Measurements from ENCODE around the gene FGG. TPM values are rescaled to one million over a fixed set of nuclear protein-coding genes. Genes with fewer than 3 reads are reported as not detected.

The FGG gene
- total and polyA plus RNA-seq, 2 donors (not counting 1 experiment from before 2014, with no cell fraction given): not detected

DNA sequence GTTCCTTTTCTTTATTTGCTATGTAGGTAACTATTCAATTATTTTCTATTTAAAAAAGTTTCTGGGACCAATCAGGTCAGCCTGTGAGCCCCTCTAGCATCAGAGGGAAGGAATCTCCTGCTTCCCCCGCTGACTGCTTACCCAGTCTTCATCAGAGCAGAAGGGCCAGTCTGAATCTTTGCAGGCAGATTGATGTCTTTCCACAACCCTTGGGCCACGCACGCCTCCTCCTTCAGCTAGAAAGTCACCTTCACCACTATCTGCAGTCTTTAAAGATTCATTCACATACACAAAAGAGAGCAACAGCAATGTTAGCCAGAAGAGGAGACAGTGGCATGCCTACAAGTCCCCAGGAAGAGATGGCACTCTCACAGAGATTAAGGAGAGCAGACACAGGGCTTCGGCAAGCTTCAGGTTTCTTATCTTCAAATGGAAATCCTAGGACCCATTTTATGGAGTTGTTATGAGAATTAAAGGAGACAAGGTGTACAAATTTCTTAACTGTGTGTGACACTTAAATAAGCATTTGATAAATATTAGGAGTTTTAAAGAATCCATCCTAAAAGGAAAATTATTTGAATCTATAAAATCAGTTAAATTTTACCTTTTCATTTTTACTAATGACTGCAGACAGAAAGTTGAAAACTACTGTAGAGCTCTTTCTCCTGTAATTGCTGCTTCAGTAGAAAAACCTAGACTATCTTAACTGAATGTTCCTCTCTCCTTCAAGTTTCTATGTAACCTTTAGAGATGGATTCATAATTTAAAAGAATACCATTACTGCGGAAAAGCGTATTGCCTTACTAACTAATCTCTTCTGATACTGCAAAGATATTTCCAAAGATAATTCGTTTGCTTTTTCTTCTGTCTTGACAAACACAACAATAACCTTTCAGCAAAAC lies 22.9 kb downstream of the FGG start:
- ChIA-PET POLR2A (no interaction called here), CTCF (no interaction called here)
- H4K20me1 ChIP-seq (ENCODE audit: control insufficient read depth, insufficient read depth, low read length, poor library complexity, severe bottlenecking): no peaks in the 10 kb centered on the region
- H3K4me1 Mint-ChIP-seq: no peaks in the 10 kb centered on the region
- intact Hi-C loops (cut with micrococcal nuclease): no loop called here
- ATAC-seq (ENCODE audit: low read depth) (no peak), DNase-seq (no peak)
- no peaks in the 10 kb centered on the region for H3K4me1 ChIP-seq (ENCODE audit: control insufficient read depth in 2 of 2, insufficient read depth in 2 of 2, low read length in 2 of 2)
- 83% methylated on average over 1 of the region's 7 CpGs for WGBS (ENCODE audit: insufficient coverage)
- no peaks in the 10 kb centered on the region for H3K79me2 ChIP-seq (ENCODE audit: control insufficient read depth, insufficient read depth, low read length)
- H3K9me3 Mint-ChIP-seq (ENCODE audit: insufficient read depth): no peaks in the 10 kb centered on the region
- H3K9ac ChIP-seq (ENCODE audit: low read length): no peak overlapping the region
- no peaks in the 10 kb centered on the region for H3K9me3 ChIP-seq (ENCODE audit: control extremely low read depth in 1 of 3, control insufficient read depth in 2 of 3, insufficient read depth in 1 of 3, low read length in 2 of 3)
- no peaks in the 10 kb centered on the region for H3K36me3 ChIP-seq (replicated peaks in 1 of 2; ENCODE audit: control extremely low read depth in 1 of 2, control insufficient read depth in 1 of 2, extremely low read depth in 1 of 2, insufficient read depth in 2 of 2, low read length in 1 of 2)
- H3K4me3 ChIP-seq (ENCODE audit: control extremely low read depth in 1 of 5, extremely low read depth in 1 of 5, insufficient read depth in 1 of 5, low read depth in 2 of 5, low read length in 4 of 5): no peak overlapping the region
- no peak overlapping the region for H3K4me3 Mint-ChIP-seq
- no peak overlapping the region for H3K4me2 ChIP-seq (replicated peaks; ENCODE audit: low read depth, low read length, poor library complexity, severe bottlenecking)
- H2AFZ ChIP-seq (ENCODE audit: insufficient read depth, low read depth, low read length, poor library complexity, severe bottlenecking): no peak overlapping the region
- TF ChIP-seq EZH2 (IDR thresholded peaks at IDR 0.05; ENCODE audit: borderline replicate concordance, insufficient read depth, low read depth, low read length, poor library complexity, severe bottlenecking): no peak
- TF ChIP-seq, protein P1, sequence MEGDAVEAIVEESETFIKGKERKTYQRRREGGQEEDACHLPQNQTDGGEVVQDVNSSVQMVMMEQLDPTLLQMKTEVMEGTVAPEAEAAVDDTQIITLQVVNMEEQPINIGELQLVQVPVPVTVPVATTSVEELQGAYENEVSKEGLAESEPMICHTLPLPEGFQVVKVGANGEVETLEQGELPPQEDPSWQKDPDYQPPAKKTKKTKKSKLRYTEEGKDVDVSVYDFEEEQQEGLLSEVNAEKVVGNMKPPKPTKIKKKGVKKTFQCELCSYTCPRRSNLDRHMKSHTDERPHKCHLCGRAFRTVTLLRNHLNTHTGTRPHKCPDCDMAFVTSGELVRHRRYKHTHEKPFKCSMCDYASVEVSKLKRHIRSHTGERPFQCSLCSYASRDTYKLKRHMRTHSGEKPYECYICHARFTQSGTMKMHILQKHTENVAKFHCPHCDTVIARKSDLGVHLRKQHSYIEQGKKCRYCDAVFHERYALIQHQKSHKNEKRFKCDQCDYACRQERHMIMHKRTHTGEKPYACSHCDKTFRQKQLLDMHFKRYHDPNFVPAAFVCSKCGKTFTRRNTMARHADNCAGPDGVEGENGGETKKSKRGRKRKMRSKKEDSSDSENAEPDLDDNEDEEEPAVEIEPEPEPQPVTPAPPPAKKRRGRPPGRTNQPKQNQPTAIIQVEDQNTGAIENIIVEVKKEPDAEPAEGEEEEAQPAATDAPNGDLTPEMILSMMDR (IDR thresholded peaks at IDR 0.05): no peak
- H3K27ac Mint-ChIP-seq: no peak overlapping the region
- peaks cover 0 to 10% (median 2%) of the 10 kb centered on the region in 4 experiments for H3K27me3 ChIP-seq (replicated peaks in 1 of 4; ENCODE audit: control extremely low read depth in 1 of 4, control insufficient read depth in 3 of 4, insufficient read depth in 4 of 4, low read length in 3 of 4)
- no peak overlapping the region for H3K27ac ChIP-seq (ENCODE audit: low read length in 2 of 2)
- H3K27me3 Mint-ChIP-seq: peaks cover 27% of the 10 kb centered on the region

DNA sequence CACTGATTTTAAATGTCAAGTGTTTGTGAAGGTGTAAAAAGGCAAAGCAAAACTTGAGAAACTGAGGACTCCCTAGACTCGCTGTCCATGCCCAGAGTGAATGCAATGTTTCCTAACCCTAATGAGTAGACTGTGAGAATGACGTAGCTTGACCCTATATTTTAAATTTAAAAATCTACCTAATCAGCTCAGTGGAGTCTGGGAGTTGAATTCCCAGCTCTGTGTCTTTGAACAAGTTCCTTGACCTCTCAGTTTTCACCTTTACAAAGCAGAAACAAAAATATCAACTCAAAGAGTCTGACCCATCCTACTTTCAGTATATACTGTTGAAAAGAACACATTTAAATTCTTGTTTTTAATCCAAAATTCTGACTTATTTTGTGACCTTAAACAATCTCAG lies 24.3 kb downstream of the FGG start:
- DNase-seq (no peak), ATAC-seq (ENCODE audit: low read depth) (no peak)
- no peaks in the 10 kb centered on the region for H3K9me3 Mint-ChIP-seq (ENCODE audit: insufficient read depth)
- H3K27me3 ChIP-seq (replicated peaks in 1 of 4; ENCODE audit: control extremely low read depth in 1 of 4, control insufficient read depth in 3 of 4, insufficient read depth in 4 of 4, low read length in 3 of 4): peaks cover 0 to 12% (median 2%) of the 10 kb centered on the region in 4 experiments
- TF ChIP-seq EZH2 (IDR thresholded peaks at IDR 0.05; ENCODE audit: borderline replicate concordance, insufficient read depth, low read depth, low read length, poor library complexity, severe bottlenecking): no peak
- TF ChIP-seq, protein P1 (IDR thresholded peaks at IDR 0.05): no peak
- H3K27ac Mint-ChIP-seq: no peak overlapping the region
- H2AFZ ChIP-seq (ENCODE audit: insufficient read depth, low read depth, low read length, poor library complexity, severe bottlenecking): no peak overlapping the region
- no CpG with 5 or more reads among the region's 2 CpGs for WGBS (ENCODE audit: insufficient coverage)
- ChIA-PET CTCF (no interaction called here), POLR2A (no interaction called here)
- H3K4me3 ChIP-seq (ENCODE audit: control extremely low read depth in 1 of 5, extremely low read depth in 1 of 5, insufficient read depth in 1 of 5, low read depth in 2 of 5, low read length in 4 of 5): no peak overlapping the region
- H3K27ac ChIP-seq (ENCODE audit: low read length in 2 of 2): no peak overlapping the region
- no peaks in the 10 kb centered on the region for H3K36me3 ChIP-seq (replicated peaks in 1 of 2; ENCODE audit: control extremely low read depth in 1 of 2, control insufficient read depth in 1 of 2, extremely low read depth in 1 of 2, insufficient read depth in 2 of 2, low read length in 1 of 2)
- H3K4me3 Mint-ChIP-seq: no peak overlapping the region
- no peaks in the 10 kb centered on the region for H3K4me1 ChIP-seq (ENCODE audit: control insufficient read depth in 2 of 2, insufficient read depth in 2 of 2, low read length in 2 of 2)
- H3K27me3 Mint-ChIP-seq: peaks cover 27% of the 10 kb centered on the region
- H3K4me1 Mint-ChIP-seq: no peaks in the 10 kb centered on the region
- H3K9me3 ChIP-seq (ENCODE audit: control extremely low read depth in 1 of 3, control insufficient read depth in 2 of 3, insufficient read depth in 1 of 3, low read length in 2 of 3): no peaks in the 10 kb centered on the region
- intact Hi-C loops (cut with micrococcal nuclease): no loop called here
- no peak overlapping the region for H3K9ac ChIP-seq (ENCODE audit: low read length)
- no peak overlapping the region for H3K4me2 ChIP-seq (replicated peaks; ENCODE audit: low read depth, low read length, poor library complexity, severe bottlenecking)
- no peaks in the 10 kb centered on the region for H4K20me1 ChIP-seq (ENCODE audit: control insufficient read depth, insufficient read depth, low read length, poor library complexity, severe bottlenecking)
- no peaks in the 10 kb centered on the region for H3K79me2 ChIP-seq (ENCODE audit: control insufficient read depth, insufficient read depth, low read length)

Measured in B cell (primary cell).